SU-DHL-6 (cell line): ENCODE results near the gene WSCD1.

Experiments
- H2AFZ ChIP-seq: fragments of 200-600 bp; sonication (generic); 2 replicates; pipeline ENCODE4 v1.6.1; 2014; ENCODE audit warnings: low read depth, mild to moderate bottlenecking, moderate library complexity, mixed read lengths, antibody characterized with exemption, low read length; ENCODE audit not compliant: severe bottlenecking
- H3F3A ChIP-seq: fragments of 200-600 bp; shearing (Covaris generic); 2 replicates; pipeline ENCODE4 v1.6.0; 2016; ENCODE audit warnings: antibody characterized with exemption, mild to moderate bottlenecking; ENCODE audit not compliant: insufficient read depth
- H3K27ac ChIP-seq: fragments of 200-600 bp; sonication (generic); 2 replicates; pipeline ENCODE4 v1.5.1; 2016; ENCODE audit warnings: low read depth, mild to moderate bottlenecking, low read length, moderate library complexity, mixed read lengths
- H3K27me3 ChIP-seq: fragments of 200-600 bp; sonication (generic), shearing (Covaris generic); 2 replicates; pipeline ENCODE4 v1.6.0; 2014; ENCODE audit warnings: mild to moderate bottlenecking, low read length
- H3K36me3 ChIP-seq: fragments of 200-600 bp; sonication (generic); 2 replicates; pipeline ENCODE4 v1.6.1; 2014; ENCODE audit warnings: mild to moderate bottlenecking, low read length, mixed read lengths
- H3K4me2 ChIP-seq: fragments of 300-600, 200-600 bp; shearing (Covaris generic), sonication (generic); 2 replicates; pipeline ENCODE4 v1.6.0; 2014; ENCODE audit warnings: low read length, low read depth, mild to moderate bottlenecking; ENCODE audit not compliant: poor library complexity, severe bottlenecking
- H3K4me3 ChIP-seq: fragments of 200-600 bp; sonication (generic); 2 replicates; pipeline ENCODE4 v1.5.1; 2014; ENCODE audit warnings: antibody characterized with exemption, low read length, mild to moderate bottlenecking, mixed read lengths; ENCODE audit not compliant: insufficient read depth, poor library complexity, severe bottlenecking
- H3K79me2 ChIP-seq: fragments of 200-600 bp; sonication (generic); 2 replicates; pipeline ENCODE4 v1.6.1; 2014; ENCODE audit warnings: mild to moderate bottlenecking, low read length, moderate library complexity; ENCODE audit not compliant: insufficient read depth
- H3K9ac ChIP-seq: fragments of 200-600 bp; sonication (generic); 2 replicates; pipeline ENCODE4 v1.7.0; 2014; ENCODE audit warnings: mild to moderate bottlenecking, low read length
- H3K9me2 ChIP-seq: fragments of 200-600 bp; sonication (generic); replicated peaks from 2 replicates; pipeline ENCODE4 v1.6.1; 2014; ENCODE audit warnings: low read length; ENCODE audit not compliant: insufficient read depth
- H3K9me3 ChIP-seq: fragments of 200-600 bp; sonication (generic); 2 replicates; pipeline ENCODE4 v1.6.1; 2014; ENCODE audit warnings: low read length, mixed read lengths; ENCODE audit not compliant: insufficient read depth
- H4K20me1 ChIP-seq: fragments of 200-600 bp; sonication (generic); 2 replicates; pipeline ENCODE4 v1.6.1; 2014; ENCODE audit warnings: low read depth, mild to moderate bottlenecking, antibody characterized with exemption, low read length, moderate library complexity, mixed read lengths
- EZH2phosphoT487 ChIP-seq: fragments of 200-600 bp; sonication (generic), shearing (Covaris generic); conservative IDR thresholded peaks from 2 replicates; pipeline ENCODE4 v1.6.1; 2018; ENCODE audit warnings: mild to moderate bottlenecking, antibody characterized with exemption, low read length, moderate library complexity, mixed read lengths
- TF ChIP-seq, protein P1 (sequence below): fragments of 200-600 bp; sonication (generic); IDR thresholded peaks from one replicate; pipeline ENCODE4 v1.5.1; 2017; ENCODE audit warnings: antibody characterized with exemption, mild to moderate bottlenecking, low read length, moderate library complexity; ENCODE audit not compliant: insufficient read depth, poor library complexity, severe bottlenecking

WSCD1 gene

DNA sequence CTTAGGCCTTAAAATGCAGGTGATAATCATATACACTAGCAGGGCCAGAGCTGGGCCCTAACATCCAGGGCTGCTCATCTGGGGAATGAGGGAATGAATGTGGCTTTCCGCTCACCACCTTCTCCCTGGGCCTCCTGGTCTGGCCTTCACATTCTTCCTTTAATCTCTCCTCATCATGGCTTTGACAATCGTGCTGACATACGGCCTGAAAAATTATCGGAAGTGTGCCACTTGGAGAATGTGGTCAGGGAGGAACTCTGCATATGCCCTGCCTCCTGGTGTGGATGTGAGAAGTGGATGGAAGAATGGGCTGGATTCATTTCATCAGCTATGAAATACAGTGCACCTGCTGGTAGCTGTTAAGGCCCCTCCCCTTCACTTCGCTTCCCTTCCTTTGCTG is 2.4 kb downstream of the WSCD1 start:
- no peak overlapping the region for H2AFZ ChIP-seq
- H3K9me3 ChIP-seq: no peaks in the 10 kb centered on the region
- H3K4me3 ChIP-seq: no peak overlapping the region
- no peaks in the 10 kb centered on the region for H3F3A ChIP-seq
- no peaks in the 10 kb centered on the region for H3K27me3 ChIP-seq
- no peaks in the 10 kb centered on the region for H3K9me2 ChIP-seq
- no peak overlapping the region for H3K27ac ChIP-seq
- H3K9ac ChIP-seq: no peak overlapping the region
- no peak overlapping the region for H3K4me2 ChIP-seq
- TF ChIP-seq, protein P1, sequence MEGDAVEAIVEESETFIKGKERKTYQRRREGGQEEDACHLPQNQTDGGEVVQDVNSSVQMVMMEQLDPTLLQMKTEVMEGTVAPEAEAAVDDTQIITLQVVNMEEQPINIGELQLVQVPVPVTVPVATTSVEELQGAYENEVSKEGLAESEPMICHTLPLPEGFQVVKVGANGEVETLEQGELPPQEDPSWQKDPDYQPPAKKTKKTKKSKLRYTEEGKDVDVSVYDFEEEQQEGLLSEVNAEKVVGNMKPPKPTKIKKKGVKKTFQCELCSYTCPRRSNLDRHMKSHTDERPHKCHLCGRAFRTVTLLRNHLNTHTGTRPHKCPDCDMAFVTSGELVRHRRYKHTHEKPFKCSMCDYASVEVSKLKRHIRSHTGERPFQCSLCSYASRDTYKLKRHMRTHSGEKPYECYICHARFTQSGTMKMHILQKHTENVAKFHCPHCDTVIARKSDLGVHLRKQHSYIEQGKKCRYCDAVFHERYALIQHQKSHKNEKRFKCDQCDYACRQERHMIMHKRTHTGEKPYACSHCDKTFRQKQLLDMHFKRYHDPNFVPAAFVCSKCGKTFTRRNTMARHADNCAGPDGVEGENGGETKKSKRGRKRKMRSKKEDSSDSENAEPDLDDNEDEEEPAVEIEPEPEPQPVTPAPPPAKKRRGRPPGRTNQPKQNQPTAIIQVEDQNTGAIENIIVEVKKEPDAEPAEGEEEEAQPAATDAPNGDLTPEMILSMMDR: no peak
- TF ChIP-seq EZH2phosphoT487: no peak
- H3K36me3 ChIP-seq: no peaks in the 10 kb centered on the region
- no peaks in the 10 kb centered on the region for H4K20me1 ChIP-seq
- H3K79me2 ChIP-seq: no peaks in the 10 kb centered on the region

DNA sequence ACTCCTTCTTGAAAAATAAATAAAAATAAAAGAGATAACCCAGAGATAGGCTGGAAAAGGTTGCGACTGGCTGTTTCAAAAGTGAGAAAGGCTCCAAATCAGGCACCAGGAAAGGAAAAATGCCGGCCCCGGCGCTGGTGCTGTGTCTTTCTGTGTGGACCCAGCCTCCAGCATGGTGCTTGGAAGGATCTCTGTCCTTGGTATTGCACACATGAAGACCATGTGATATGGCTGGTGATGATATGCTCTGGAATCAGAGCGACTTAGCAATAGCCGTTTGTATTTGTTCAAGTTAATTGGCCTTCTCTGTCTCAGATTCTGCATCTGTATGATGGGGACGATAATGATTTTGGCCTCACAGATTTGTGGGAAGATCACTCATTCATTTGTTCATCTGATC is 3.4 kb downstream of the WSCD1 start:
- Histone ChIP-seq H3K9me2 (no peaks in the 10 kb centered on the region), H3K9me3 (no peaks in the 10 kb centered on the region), H3K9ac (no peak overlapping the region), H3K27ac (no peak overlapping the region), H3K27me3 (no peaks in the 10 kb centered on the region), H2AFZ (no peak overlapping the region), H3K79me2 (no peaks in the 10 kb centered on the region), H3K4me2 (no peak overlapping the region), H3K4me3 (no peak overlapping the region), H4K20me1 (no peaks in the 10 kb centered on the region), H3F3A (no peaks in the 10 kb centered on the region), H3K36me3 (no peaks in the 10 kb centered on the region)
- TF ChIP-seq, protein P1: no peak
- no peak for TF ChIP-seq EZH2phosphoT487

DNA sequence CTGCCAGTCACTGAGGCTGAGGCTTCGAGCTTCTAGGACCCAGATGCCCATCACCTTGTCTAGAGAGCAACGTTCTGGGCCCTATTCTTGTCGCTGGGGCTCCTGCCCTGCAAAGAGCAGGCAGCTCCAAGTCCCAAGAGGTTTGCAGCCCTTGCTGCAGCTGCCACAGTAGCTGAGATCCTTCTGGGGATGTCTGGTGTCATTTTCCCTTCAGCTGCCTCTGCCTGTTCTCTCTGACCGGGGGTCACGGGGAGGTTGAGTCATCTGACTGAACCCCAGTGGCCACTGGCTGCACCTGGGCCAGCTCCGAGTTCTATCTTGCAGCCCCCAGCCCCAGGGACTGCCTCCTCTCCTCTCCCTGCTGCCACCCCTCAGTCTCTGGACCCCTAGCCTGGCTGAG is 4.9 kb downstream of the WSCD1 start:
- TF ChIP-seq EZH2phosphoT487: no peak
- TF ChIP-seq, protein P1: no peak
- H3K27ac ChIP-seq: no peak overlapping the region
- H3K79me2 ChIP-seq: no peaks in the 10 kb centered on the region
- H3K4me2 ChIP-seq: no peak overlapping the region
- no peaks in the 10 kb centered on the region for H3K9me3 ChIP-seq
- no peak overlapping the region for H2AFZ ChIP-seq
- H3K4me3 ChIP-seq: no peak overlapping the region
- H3K27me3 ChIP-seq: no peaks in the 10 kb centered on the region
- no peak overlapping the region for H3K9ac ChIP-seq
- H4K20me1 ChIP-seq: no peaks in the 10 kb centered on the region
- H3K36me3 ChIP-seq: no peaks in the 10 kb centered on the region
- H3F3A ChIP-seq: no peaks in the 10 kb centered on the region
- H3K9me2 ChIP-seq: no peaks in the 10 kb centered on the region
